ENCODE results near the gene LMBRD1.

- TF ChIP-seq HDGF (IDR thresholded peaks at IDR 0.05; ENCODE audit: borderline replicate concordance) = no peak
- no peak for TF ChIP-seq FOXA1 (IDR thresholded peaks at IDR 0.05)
- TF ChIP-seq ELF4 (IDR thresholded peaks at IDR 0.05) = no peak
- no peak for TF ChIP-seq CTBP1 (IDR thresholded peaks at IDR 0.05; ENCODE audit: borderline replicate concordance)
- no peak for TF ChIP-seq L3MBTL2 (conservative IDR thresholded peaks at IDR 0.05)
- TF ChIP-seq BHLHE40 (IDR thresholded peaks at IDR 0.05; ENCODE audit: borderline replicate concordance) = no peak
- TF ChIP-seq SUZ12 (IDR thresholded peaks at IDR 0.05) = no peak
- TF ChIP-seq FOXM1 (IDR thresholded peaks at IDR 0.05; ENCODE audit: borderline replicate concordance) = no peak
- TF ChIP-seq ZNF384 (IDR thresholded peaks at IDR 0.05) = no peak
- TF ChIP-seq LEF1 (IDR thresholded peaks at IDR 0.05; ENCODE audit: borderline replicate concordance) = no peak
- TF ChIP-seq SP1 (IDR thresholded peaks at IDR 0.05) = no peak
- no peak for TF ChIP-seq PKNOX1 (IDR thresholded peaks at IDR 0.05)
These were observed 91.9 kb downstream of the LMBRD1 start for GRCh38 chr6:69704916-69705315.
